ENCODE data around the gene RAB7B. TPM values are rescaled to one million over a fixed set of nuclear protein-coding genes. Genes with fewer than 3 reads are reported as not detected.
"Not testable (repeated sequence)": the region's sequence is repeated elsewhere in the genome, so short reads cannot be mapped to it uniquely, and the experiment has no call there.

RAB7B gene
- total RNA-seq, result under 1 TPM in 1 of 2 donors, not detected in 1; 0.89 TPM
- polyA plus RNA-seq, result under 1 TPM; 0.08 to 0.20 TPM

GRCh38 chr1:206002871-206003801, at the start of gene RAB7B:
TSS of gene RAB7B (minus strand) at chr1:206003395. CDS start at chr1:205994135, 9,260 bp downstream.
- Histone ChIP-seq H3K27ac (ENCODE audit: low read depth in 1 of 2, low read length in 2 of 2) (peak within 1 kb of the TSS; percentile 17 to 42), H3K4me3 (ENCODE audit: low read depth in 1 of 3, low read length in 3 of 3) (no peak within 1 kb of the TSS), H3K9ac (ENCODE audit: low read depth in 1 of 2, low read length in 2 of 2) (no peak within 1 kb of the TSS), H3K27me3 (ENCODE audit: control insufficient read depth in 4 of 4, insufficient read depth in 4 of 4, low read length in 3 of 4) (no peaks in the 10 kb centered on the region), H3K36me3 (ENCODE audit: control insufficient read depth in 4 of 4, insufficient read depth in 3 of 4, low read depth in 1 of 4, low read length in 3 of 4) (no peaks in the 10 kb centered on the region), H3K4me1 (ENCODE audit: control insufficient read depth in 4 of 4, insufficient read depth in 4 of 4, low read length in 3 of 4) (peaks cover 1 to 12% (median 7%) of the 10 kb centered on the region in 4 donors), H3K9me3 (ENCODE audit: control insufficient read depth in 4 of 4, low read length in 3 of 4) (no peaks in the 10 kb centered on the region)
- 64% methylated on average over 12 of the region's 12 CpGs for WGBS
- TF ChIP-seq FOXA2 (IDR thresholded peaks at IDR 0.05), result no peak
- TF ChIP-seq GABPA (IDR thresholded peaks at IDR 0.05 in 1 of 2, conservative IDR thresholded peaks at IDR 0.05 in 1 of 2), result no peak
- peak; percentile 89 to 97 for TF ChIP-seq EGR1 (IDR thresholded peaks at IDR 0.05; ENCODE audit: low read depth in 2 of 2)
- TF ChIP-seq JUND (IDR thresholded peaks at IDR 0.05), result peak in 1 of 2 donors; percentile 23
- no peak for TF ChIP-seq CTCF (IDR thresholded peaks at IDR 0.05; ENCODE audit: low read depth, low read length, missing input control)
- TF ChIP-seq SP1 (IDR thresholded peaks at IDR 0.05), result no peak
- peak in 1 of 2 donors; percentile 26 for TF ChIP-seq RXRA (IDR thresholded peaks at IDR 0.05)
- DNase-seq (ENCODE audit: low spot score), result peak; percentile 41

GRCh38 chr1:206052231-206052865, 49.2 kb upstream of the RAB7B start:
- Histone ChIP-seq H3K4me1 (ENCODE audit: control insufficient read depth in 4 of 4, insufficient read depth in 4 of 4, low read length in 3 of 4) (peaks cover 0 to 39% (median 31%) of the 10 kb centered on the region in 4 donors), H3K27ac (ENCODE audit: low read depth in 1 of 2, low read length in 2 of 2) (peak overlapping the region; percentile 83 to 97)
- not testable (repeated sequence) for H3K36me3 ChIP-seq (ENCODE audit: control insufficient read depth in 4 of 4, insufficient read depth in 3 of 4, low read depth in 1 of 4, low read length in 3 of 4); H3K9me3 ChIP-seq (ENCODE audit: control insufficient read depth in 4 of 4, low read length in 3 of 4); DNase-seq (ENCODE audit: low spot score); H3K9ac ChIP-seq (ENCODE audit: low read depth in 1 of 2, low read length in 2 of 2); H3K27me3 ChIP-seq (ENCODE audit: control insufficient read depth in 4 of 4, insufficient read depth in 4 of 4, low read length in 3 of 4); H3K4me3 ChIP-seq (ENCODE audit: low read depth in 1 of 3, low read length in 3 of 3)
- 95% methylated on average over 6 of the region's 8 CpGs for WGBS

- TF ChIP-seq HNF4A (conservative IDR thresholded peaks at IDR 0.05) (no peak), HNF4G (IDR thresholded peaks at IDR 0.05) (no peak), ZBTB33 (IDR thresholded peaks at IDR 0.05) (no peak), RAD21 (IDR thresholded peaks at IDR 0.05) (no peak), NR2F2 (IDR thresholded peaks at IDR 0.05) (no peak), RXRA (IDR thresholded peaks at IDR 0.05) (no peak), JUND (IDR thresholded peaks at IDR 0.05) (no peak), YY1 (IDR thresholded peaks at IDR 0.05) (no peak), SP1 (IDR thresholded peaks at IDR 0.05) (no peak), FOXA1 (IDR thresholded peaks at IDR 0.05) (no peak), ATF3 (IDR thresholded peaks at IDR 0.05) (no peak), CTCF (IDR thresholded peaks at IDR 0.05; ENCODE audit: low read depth, low read length, missing input control) (no peak)
- Histone ChIP-seq H3K27ac (ENCODE audit: low read depth in 1 of 2, low read length in 2 of 2) (no peak overlapping the region), H3K27me3 (ENCODE audit: control insufficient read depth in 4 of 4, insufficient read depth in 4 of 4, low read length in 3 of 4) (no peaks in the 10 kb centered on the region), H3K9me3 (ENCODE audit: control insufficient read depth in 4 of 4, low read length in 3 of 4) (no peaks in the 10 kb centered on the region), H3K4me3 (ENCODE audit: low read depth in 1 of 3, low read length in 3 of 3) (no peak overlapping the region), H3K4me1 (ENCODE audit: control insufficient read depth in 4 of 4, insufficient read depth in 4 of 4, low read length in 3 of 4) (peaks cover 0 to 35% (median 26%) of the 10 kb centered on the region in 4 donors), H3K36me3 (ENCODE audit: control insufficient read depth in 4 of 4, insufficient read depth in 3 of 4, low read depth in 1 of 4, low read length in 3 of 4) (no peaks in the 10 kb centered on the region), H3K9ac (ENCODE audit: low read depth in 1 of 2, low read length in 2 of 2) (no peak overlapping the region)
- 83% methylated on average over 6 of the region's 6 CpGs for WGBS
- DNase-seq (ENCODE audit: low spot score), result no peak
Observed at GRCh38 chr1:206050655-206051235, 47.5 kb upstream of the RAB7B start.
